ENCODE results near the gene SYNE1. TPM values are rescaled to one million over a fixed set of nuclear protein-coding genes. Genes with fewer than 3 reads are reported as not detected.
"Not testable (repeated sequence)": the region's sequence is repeated elsewhere in the genome, so short reads cannot be mapped to it uniquely, and the experiment has no call there.

SYNE1 gene
- polyA plus RNA-seq, 4 donors: 49.9 to 88.5 (median 86.0) TPM

GRCh38 chr6:152452639-152453038 is 184.5 kb downstream of the SYNE1 start:
- DNase-seq (ENCODE audit: low read depth in 4 of 4, low spot score in 3 of 4): no peak

GRCh38 chr6:152450519-152450918 is 186.6 kb downstream of the SYNE1 start:
- DNase-seq (ENCODE audit: low read depth in 4 of 4, low spot score in 3 of 4): no peak

- DNase-seq (ENCODE audit: low read depth in 4 of 4, low spot score in 3 of 4): no peak
Observed at GRCh38 chr6:152441902-152442301, 195.3 kb downstream of the SYNE1 start.

- DNase-seq (ENCODE audit: low read depth in 4 of 4, low spot score in 3 of 4): no peak
Observed at GRCh38 chr6:152435816-152436215, 201.3 kb downstream of the SYNE1 start.

- DNase-seq (ENCODE audit: low read depth in 4 of 4, low spot score in 3 of 4): no peak
Observed at GRCh38 chr6:152432758-152433157, 204.4 kb downstream of the SYNE1 start.

GRCh38 chr6:152428126-152428525 is 209.0 kb downstream of the SYNE1 start:
- no peak for DNase-seq (ENCODE audit: low read depth in 4 of 4, low spot score in 3 of 4)

GRCh38 chr6:152426276-152426675 is 210.9 kb downstream of the SYNE1 start:
- DNase-seq (ENCODE audit: low read depth in 4 of 4, low spot score in 3 of 4): no peak

- no peak for DNase-seq (ENCODE audit: low read depth in 4 of 4, low spot score in 3 of 4)
Observed at GRCh38 chr6:152423216-152424103, 213.7 kb downstream of the SYNE1 start.

GRCh38 chr6:152421496-152421895 is 215.7 kb downstream of the SYNE1 start:
- not testable (repeated sequence) for DNase-seq (ENCODE audit: low read depth in 4 of 4, low spot score in 3 of 4)

GRCh38 chr6:152420696-152421095 is 216.5 kb downstream of the SYNE1 start:
- DNase-seq (ENCODE audit: low read depth in 4 of 4, low spot score in 3 of 4): no peak

GRCh38 chr6:152418551-152418950 is 218.6 kb downstream of the SYNE1 start:
- no peak for DNase-seq (ENCODE audit: low read depth in 4 of 4, low spot score in 3 of 4)

- no peak for DNase-seq (ENCODE audit: low read depth in 4 of 4, low spot score in 3 of 4)
Observed at GRCh38 chr6:152416652-152417051, 220.5 kb downstream of the SYNE1 start.

GRCh38 chr6:152404936-152405595 is 232.1 kb downstream of the SYNE1 start:
- DNase-seq (ENCODE audit: low read depth in 4 of 4, low spot score in 3 of 4): no peak

GRCh38 chr6:152404086-152404857 is 232.9 kb downstream of the SYNE1 start:
- no peak for DNase-seq (ENCODE audit: low read depth in 4 of 4, low spot score in 3 of 4)

- no peak for DNase-seq (ENCODE audit: low read depth in 4 of 4, low spot score in 3 of 4)
Observed at GRCh38 chr6:152402791-152403190, 234.4 kb downstream of the SYNE1 start.

GRCh38 chr6:152401978-152402377 is 235.2 kb downstream of the SYNE1 start:
- no peak for DNase-seq (ENCODE audit: low read depth in 4 of 4, low spot score in 3 of 4)

- DNase-seq (ENCODE audit: low read depth in 4 of 4, low spot score in 3 of 4): no peak
Observed at GRCh38 chr6:152399399-152399798, 237.8 kb downstream of the SYNE1 start.

- DNase-seq (ENCODE audit: low read depth in 4 of 4, low spot score in 3 of 4): no peak
Observed at GRCh38 chr6:152398993-152399392, 238.2 kb downstream of the SYNE1 start.

GRCh38 chr6:152398316-152398715 is 238.8 kb downstream of the SYNE1 start:
- DNase-seq (ENCODE audit: low read depth in 4 of 4, low spot score in 3 of 4): no peak

GRCh38 chr6:152394303-152394702 is 242.9 kb downstream of the SYNE1 start:
- no peak for DNase-seq (ENCODE audit: low read depth in 4 of 4, low spot score in 3 of 4)

- no peak for DNase-seq (ENCODE audit: low read depth in 4 of 4, low spot score in 3 of 4)
Observed at GRCh38 chr6:152391179-152391880, 245.8 kb downstream of the SYNE1 start.
